PFSK-1 (cell line): ENCODE results near the gene CAPZA1.

Experiments used
- FOXP2 ChIP-seq: optimal IDR thresholded peaks from 2 replicates; pipeline ENCODE3; 2011; ENCODE audit warnings: borderline replicate concordance, control low read depth, inconsistent platforms; ENCODE audit not compliant: insufficient read depth; ENCODE audit errors: extremely low read length, extremely low read depth
- POLR2AphosphoS5 ChIP-seq: IDR thresholded peaks from 2 replicates; pipeline ENCODE4 v1.6.1; 2012; ENCODE audit warnings: low read depth, mild to moderate bottlenecking, control low read depth, low read length, moderate library complexity
- SIN3A ChIP-seq: IDR thresholded peaks from 2 replicates; pipeline ENCODE4 v1.6.1; 2012; ENCODE audit warnings: mild to moderate bottlenecking, low read length, moderate library complexity, borderline replicate concordance; ENCODE audit not compliant: insufficient read depth
- TAF1 ChIP-seq: IDR thresholded peaks from 2 replicates; pipeline ENCODE4 v1.6.1; 2012; ENCODE audit warnings: low read length, control low read depth, borderline replicate concordance; ENCODE audit not compliant: insufficient read depth
- TF ChIP-seq, protein P1 (sequence below), 2 experiments: IDR thresholded peaks; 2 replicates each; pipeline versions ENCODE4 v1.6.1 to v1.8.0; 2011 to 2012; ENCODE audit warnings: low read depth in 2 of 2, low read length in 2 of 2, control low read depth in 1 of 2, inconsistent platforms in 1 of 2, mild to moderate bottlenecking in 1 of 2, moderate library complexity in 1 of 2; ENCODE audit not compliant: insufficient read depth in 1 of 2

The CAPZA1 gene

DNA sequence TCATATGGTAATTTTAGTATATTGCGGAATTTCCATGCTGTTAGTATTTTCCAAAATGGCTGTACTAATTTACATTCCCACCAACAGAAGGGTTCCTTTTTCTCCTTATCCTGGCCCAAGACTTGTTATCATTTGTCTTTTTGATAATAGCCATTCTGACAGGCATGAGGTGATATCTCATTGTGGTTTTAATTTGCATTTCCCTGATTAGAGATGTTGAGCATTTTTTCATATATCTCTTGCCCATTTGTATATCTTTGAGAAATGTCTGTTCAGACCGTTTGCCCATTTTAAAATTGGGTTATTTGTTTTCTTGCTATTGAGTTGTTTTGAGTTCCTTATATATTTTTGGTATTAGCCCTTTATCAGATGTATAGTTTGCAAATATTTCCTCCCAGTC is 14.0 kb downstream of the CAPZA1 start:
- TF ChIP-seq, protein P1, sequence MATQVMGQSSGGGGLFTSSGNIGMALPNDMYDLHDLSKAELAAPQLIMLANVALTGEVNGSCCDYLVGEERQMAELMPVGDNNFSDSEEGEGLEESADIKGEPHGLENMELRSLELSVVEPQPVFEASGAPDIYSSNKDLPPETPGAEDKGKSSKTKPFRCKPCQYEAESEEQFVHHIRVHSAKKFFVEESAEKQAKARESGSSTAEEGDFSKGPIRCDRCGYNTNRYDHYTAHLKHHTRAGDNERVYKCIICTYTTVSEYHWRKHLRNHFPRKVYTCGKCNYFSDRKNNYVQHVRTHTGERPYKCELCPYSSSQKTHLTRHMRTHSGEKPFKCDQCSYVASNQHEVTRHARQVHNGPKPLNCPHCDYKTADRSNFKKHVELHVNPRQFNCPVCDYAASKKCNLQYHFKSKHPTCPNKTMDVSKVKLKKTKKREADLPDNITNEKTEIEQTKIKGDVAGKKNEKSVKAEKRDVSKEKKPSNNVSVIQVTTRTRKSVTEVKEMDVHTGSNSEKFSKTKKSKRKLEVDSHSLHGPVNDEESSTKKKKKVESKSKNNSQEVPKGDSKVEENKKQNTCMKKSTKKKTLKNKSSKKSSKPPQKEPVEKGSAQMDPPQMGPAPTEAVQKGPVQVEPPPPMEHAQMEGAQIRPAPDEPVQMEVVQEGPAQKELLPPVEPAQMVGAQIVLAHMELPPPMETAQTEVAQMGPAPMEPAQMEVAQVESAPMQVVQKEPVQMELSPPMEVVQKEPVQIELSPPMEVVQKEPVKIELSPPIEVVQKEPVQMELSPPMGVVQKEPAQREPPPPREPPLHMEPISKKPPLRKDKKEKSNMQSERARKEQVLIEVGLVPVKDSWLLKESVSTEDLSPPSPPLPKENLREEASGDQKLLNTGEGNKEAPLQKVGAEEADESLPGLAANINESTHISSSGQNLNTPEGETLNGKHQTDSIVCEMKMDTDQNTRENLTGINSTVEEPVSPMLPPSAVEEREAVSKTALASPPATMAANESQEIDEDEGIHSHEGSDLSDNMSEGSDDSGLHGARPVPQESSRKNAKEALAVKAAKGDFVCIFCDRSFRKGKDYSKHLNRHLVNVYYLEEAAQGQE (IDR thresholded peaks at IDR 0.05; ENCODE audit: insufficient read depth in 1 of 2, low read depth in 2 of 2, low read length in 2 of 2): no peak
- TF ChIP-seq SIN3A: no peak
- no peak for TF ChIP-seq POLR2AphosphoS5
- no peak for TF ChIP-seq FOXP2
- TF ChIP-seq TAF1: no peak

DNA sequence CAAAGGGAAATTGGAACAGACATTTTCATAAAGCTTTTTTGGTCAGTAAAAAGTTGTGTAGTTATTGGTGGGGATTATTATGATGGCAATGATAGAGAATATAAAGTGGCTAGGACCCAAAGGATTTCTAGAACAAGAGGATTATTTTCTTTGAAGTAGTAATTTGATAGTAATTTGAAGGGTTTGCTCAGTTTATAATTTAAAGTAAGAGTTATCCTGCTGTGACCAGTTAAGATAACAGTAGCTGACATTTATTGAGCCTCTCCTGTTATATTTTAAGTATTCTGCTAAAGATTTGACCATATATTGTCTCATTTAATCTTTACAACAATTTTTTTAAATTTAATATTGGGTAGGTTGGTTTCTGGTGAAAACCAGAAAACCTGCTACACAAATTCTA is 14.7 kb downstream of the CAPZA1 start:
- TF ChIP-seq FOXP2: no peak
- TF ChIP-seq SIN3A: no peak
- TF ChIP-seq, protein P1 (IDR thresholded peaks at IDR 0.05; ENCODE audit: insufficient read depth in 1 of 2, low read depth in 2 of 2, low read length in 2 of 2): no peak
- TF ChIP-seq TAF1: no peak
- no peak for TF ChIP-seq POLR2AphosphoS5

DNA sequence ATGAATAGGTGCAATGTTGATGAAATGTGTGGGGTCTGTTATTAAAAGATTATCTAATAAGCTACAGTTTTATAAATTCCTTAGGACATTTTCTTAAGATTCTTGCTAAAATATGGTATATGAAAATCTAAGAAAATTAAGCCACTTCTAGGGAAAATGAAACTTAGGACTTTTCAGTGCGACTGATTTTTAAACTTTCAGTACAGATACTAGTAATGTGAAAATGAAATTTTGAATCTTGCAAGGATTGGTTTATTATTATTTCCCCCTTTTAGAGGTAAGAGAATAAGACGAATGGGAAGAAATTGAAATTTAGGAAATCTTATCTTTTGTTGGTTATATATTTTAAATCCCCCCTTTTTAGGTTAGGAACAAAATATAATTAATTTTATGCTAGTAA is 16.4 kb downstream of the CAPZA1 start:
- TF ChIP-seq TAF1 (no peak), POLR2AphosphoS5 (no peak), FOXP2 (no peak), SIN3A (no peak)
- TF ChIP-seq, protein P1 (IDR thresholded peaks at IDR 0.05; ENCODE audit: insufficient read depth in 1 of 2, low read depth in 2 of 2, low read length in 2 of 2): no peak

DNA sequence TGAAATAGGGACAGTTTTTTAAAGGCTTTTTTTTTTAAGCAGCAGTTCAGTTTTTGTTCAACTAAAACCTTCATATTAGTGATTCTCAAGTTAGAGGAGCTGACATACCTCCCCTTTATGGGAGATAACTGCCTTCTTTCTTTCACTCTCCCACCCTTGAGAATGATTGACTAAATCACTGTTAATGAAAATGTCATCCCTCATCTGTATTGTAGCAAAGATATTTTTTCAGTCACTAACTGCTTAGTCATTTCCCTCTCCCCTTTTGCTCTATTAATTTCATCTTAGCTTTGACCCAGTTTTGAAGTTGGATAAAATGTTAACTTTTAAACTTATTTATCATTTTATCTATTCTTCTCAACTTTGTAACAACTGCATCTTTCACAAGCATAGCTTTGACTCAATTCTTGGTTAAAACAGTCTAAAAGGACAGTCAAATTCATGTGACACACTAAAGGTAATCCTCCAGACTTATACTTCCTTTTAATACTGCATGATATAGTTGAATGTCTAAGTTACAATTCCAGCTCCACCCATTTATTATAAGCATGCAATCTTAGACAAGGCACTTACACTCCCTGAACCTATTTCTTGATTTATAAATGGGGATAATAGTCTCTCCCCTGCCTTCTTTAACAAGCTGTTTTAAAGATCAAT is 17.1 kb downstream of the CAPZA1 start:
- TF ChIP-seq, protein P1 (IDR thresholded peaks at IDR 0.05; ENCODE audit: insufficient read depth in 1 of 2, low read depth in 2 of 2, low read length in 2 of 2): no peak
- no peak for TF ChIP-seq POLR2AphosphoS5
